Natural killer cell (primary cell): ENCODE data around the gene PKMYT1. TPM values are rescaled to one million over a fixed set of nuclear protein-coding genes. Genes with fewer than 3 reads are reported as not detected.

ENCODE experiments used
- ATAC-seq, 3 donors: fragments of 150-1000 bp in 2 of 3; fragments of 200-7000 bp in 1 of 3; cut with Tn5 transposase; 1 replicate in 1 of 3; 2 replicates in 2 of 3; pipeline ENCODE4 v1.10.0; 2021; ENCODE audit warnings: mild to moderate bottlenecking in 2 of 3, moderate library complexity in 2 of 3
- DNase-seq, 2 donors: peaks; one replicate each; pipeline versions ENCODE4 v3.0.0 to v3.0.0-alpha.2; 2013 to 2021; ENCODE audit warnings: mixed read lengths in 1 of 2
- H3K27ac ChIP-seq: one replicate; pipeline ENCODE4 v1.5.1; 2013; ENCODE audit warnings: mild to moderate bottlenecking, low read length
- H3K27me3 ChIP-seq: one replicate; pipeline ENCODE4 v1.6.1; 2013; ENCODE audit warnings: low read length; ENCODE audit not compliant: control insufficient read depth, insufficient read depth
- H3K36me3 ChIP-seq: one replicate; pipeline ENCODE4 v1.6.1; 2013; ENCODE audit warnings: low read length; ENCODE audit not compliant: control insufficient read depth, insufficient read depth
- H3K4me1 ChIP-seq: one replicate; pipeline ENCODE4 v1.6.1; 2013; ENCODE audit warnings: low read length; ENCODE audit not compliant: control insufficient read depth, insufficient read depth
- H3K4me3 ChIP-seq: one replicate; pipeline ENCODE4 v1.5.1; 2013; ENCODE audit warnings: low read length
- H3K9me3 ChIP-seq: one replicate; pipeline ENCODE4 v1.6.1; 2013; ENCODE audit warnings: low read length; ENCODE audit not compliant: control insufficient read depth, insufficient read depth
- H3K27ac Mint-ChIP-seq, 2 donors: one replicate each; pipeline ENCODE4 v1.8.0; 2022; ENCODE audit warnings: mild to moderate bottlenecking in 2 of 2, mixed read lengths in 2 of 2, moderate library complexity in 1 of 2
- H3K27me3 Mint-ChIP-seq, 2 donors: one replicate each; pipeline ENCODE4 v1.8.0; 2022; ENCODE audit warnings: low read depth in 2 of 2, mixed read lengths in 2 of 2
- H3K36me3 Mint-ChIP-seq: one replicate; pipeline ENCODE4 v1.8.0; 2022; ENCODE audit warnings: mixed read lengths
- H3K4me1 Mint-ChIP-seq, 2 donors: one replicate each; pipeline ENCODE4 v1.8.0; 2022; ENCODE audit warnings: mixed read lengths in 2 of 2
- H3K4me3 Mint-ChIP-seq: one replicate; pipeline ENCODE4 v1.8.0; 2022; ENCODE audit warnings: mild to moderate bottlenecking, moderate library complexity, mixed read lengths
- H3K9me3 Mint-ChIP-seq, 2 donors: one replicate each; pipeline ENCODE4 v1.8.0; 2022; ENCODE audit warnings: mixed read lengths in 2 of 2
- CTCF ChIP-seq: fragments of 200-600 bp; IDR thresholded peaks from one replicate; pipeline ENCODE4 v1.8.0; 2022; ENCODE audit warnings: antibody characterized with exemption
- WGBS: methylation state at CpG from one replicate; pipeline ENCODE4 v1.1.7; 2013; ENCODE audit warnings: missing lambda C conversion rate; ENCODE audit not compliant: insufficient coverage; 5-methylcytosine and 5-hydroxymethylcytosine counted together
- intact Hi-C: fragments of 100-400 bp; cut with micrococcal nuclease; formaldehyde crosslinking; loops from one replicate; pipeline ENCODE4 v1.14.2; 2022
- total RNA-seq, 4 donors: library from RNA; stranded (reverse); fragments of 120-200 nt in 1 of 4; gene quantifications; one replicate each; pipeline versions ENCODE4 v1.2.3 to v1.2.4, GENCODE V29; 2013 to 2022

The PKMYT1 gene
- total RNA-seq, 3 donors from 2014 or later (not counting 1 experiment from before 2014, with no cell fraction given) = 2.6 to 5.9 (median 3.5) TPM

GRCh38 chr16:2999929-3000328, 19.7 kb upstream of the PKMYT1 start:
- H3K4me3 ChIP-seq = no peak overlapping the region
- peaks cover 7% of the 10 kb centered on the region for H3K4me1 ChIP-seq
- TF ChIP-seq CTCF = no peak
- Mint-ChIP-seq H3K27me3 (peaks cover 0 to 2% of the 10 kb centered on the region in 2 donors), H3K36me3 (no peaks in the 10 kb centered on the region), H3K27ac (no peak overlapping the region), H3K9me3 (no peaks in the 10 kb centered on the region), H3K4me1 (peaks cover 0 to 4% of the 10 kb centered on the region in 2 donors), H3K4me3 (no peak overlapping the region)
- no peaks in the 10 kb centered on the region for H3K27me3 ChIP-seq
- H3K9me3 ChIP-seq = no peaks in the 10 kb centered on the region
- H3K36me3 ChIP-seq = no peaks in the 10 kb centered on the region
- no peak for DNase-seq
- intact Hi-C loops = no loop called here
- WGBS = 94% methylated on average over 6 of the region's 6 CpGs
- ATAC-seq = no peak
- no peak overlapping the region for H3K27ac ChIP-seq

GRCh38 chr16:2996298-2996697, 16.1 kb upstream of the PKMYT1 start:
- H3K27ac Mint-ChIP-seq = no peak overlapping the region
- no peak for TF ChIP-seq CTCF
- H3K36me3 ChIP-seq = no peaks in the 10 kb centered on the region
- H3K4me1 Mint-ChIP-seq = no peaks in the 10 kb centered on the region
- intact Hi-C loops = no loop called here
- no peaks in the 10 kb centered on the region for H3K27me3 ChIP-seq
- WGBS = 87% methylated on average over 13 of the region's 13 CpGs
- ATAC-seq (no peak), DNase-seq (no peak)
- no peak overlapping the region for H3K4me3 Mint-ChIP-seq
- no peaks in the 10 kb centered on the region for H3K36me3 Mint-ChIP-seq
- no peak overlapping the region for H3K27ac ChIP-seq
- H3K4me1 ChIP-seq = no peaks in the 10 kb centered on the region
- no peaks in the 10 kb centered on the region for H3K9me3 ChIP-seq
- no peaks in the 10 kb centered on the region for H3K27me3 Mint-ChIP-seq
- H3K4me3 ChIP-seq = no peak overlapping the region
- no peaks in the 10 kb centered on the region for H3K9me3 Mint-ChIP-seq

- Mint-ChIP-seq H3K4me3 (no peak overlapping the region), H3K4me1 (no peaks in the 10 kb centered on the region), H3K27me3 (no peaks in the 10 kb centered on the region), H3K27ac (no peak overlapping the region), H3K9me3 (no peaks in the 10 kb centered on the region), H3K36me3 (no peaks in the 10 kb centered on the region)
- Histone ChIP-seq H3K9me3 (no peaks in the 10 kb centered on the region), H3K27ac (no peak overlapping the region), H3K27me3 (no peaks in the 10 kb centered on the region), H3K4me3 (no peak overlapping the region), H3K4me1 (no peaks in the 10 kb centered on the region), H3K36me3 (no peaks in the 10 kb centered on the region)
- WGBS = 97% methylated on average over 12 of the region's 14 CpGs
- no peak for TF ChIP-seq CTCF
- intact Hi-C loops = no loop called here
- DNase-seq = no peak
- no peak for ATAC-seq
These were observed 12.3 kb upstream of the PKMYT1 start for GRCh38 chr16:2992383-2993081.
